Loucy (cell line): Measurements from ENCODE around the gene MYL7.

Experiments
- EZH2phosphoT487 ChIP-seq: fragments of 200-600 bp; IDR thresholded peaks from 2 replicates; pipeline ENCODE4 v1.6.1; 2018; ENCODE audit warnings: antibody characterized with exemption, mild to moderate bottlenecking, moderate library complexity, borderline replicate concordance
- TF ChIP-seq, protein P1 (sequence below): fragments of 200-600 bp; sonication (generic); conservative IDR thresholded peaks from 2 replicates; pipeline ENCODE4 v1.5.1; 2014; ENCODE audit warnings: mild to moderate bottlenecking, antibody characterized with exemption, low read length

DNA sequence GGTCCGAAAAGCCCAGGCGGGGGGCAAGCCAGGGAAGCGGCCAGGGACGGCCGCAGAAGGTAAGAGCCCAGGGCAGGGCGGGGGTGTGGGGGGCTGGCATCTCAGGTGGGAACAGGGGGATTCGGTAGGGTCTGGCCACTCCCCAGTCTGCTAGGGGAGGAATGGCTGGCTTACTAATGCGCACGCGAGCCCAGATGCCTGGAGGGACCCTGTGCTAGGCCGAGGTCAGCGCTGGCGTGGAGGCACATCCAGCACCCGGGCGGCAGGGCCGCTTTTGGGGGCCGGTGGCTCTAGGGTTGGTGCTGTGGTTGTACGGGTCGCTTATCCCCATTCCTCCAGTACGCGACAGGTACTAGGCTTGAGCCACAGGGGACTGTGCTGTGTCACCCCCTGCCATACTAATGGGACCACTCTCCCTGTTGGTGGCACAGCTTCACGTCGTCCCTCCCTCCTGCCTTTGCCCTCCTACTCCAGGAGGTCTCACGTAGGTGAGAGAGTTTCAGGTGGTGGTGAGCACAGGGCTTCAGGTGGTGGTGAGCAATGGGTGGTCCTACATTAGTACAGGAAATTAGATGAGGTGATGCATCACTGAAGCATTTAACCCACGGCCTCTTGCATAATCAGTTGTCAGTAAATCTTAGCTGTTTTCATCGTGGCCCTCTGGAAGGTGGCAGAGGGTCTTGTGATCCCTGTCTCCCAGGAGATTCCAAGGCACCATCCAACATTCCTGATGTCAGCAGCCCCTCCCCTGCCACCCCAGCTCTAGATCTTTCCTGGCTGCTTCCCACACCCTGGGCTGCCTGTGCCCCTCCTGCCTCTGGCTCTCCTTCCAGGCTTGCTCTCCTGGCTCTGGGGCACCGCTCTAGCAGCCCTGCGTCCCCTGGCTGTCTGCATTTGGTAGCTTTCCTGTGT, 36.0 kb downstream of the MYL7 start:
- TF ChIP-seq, protein P1, sequence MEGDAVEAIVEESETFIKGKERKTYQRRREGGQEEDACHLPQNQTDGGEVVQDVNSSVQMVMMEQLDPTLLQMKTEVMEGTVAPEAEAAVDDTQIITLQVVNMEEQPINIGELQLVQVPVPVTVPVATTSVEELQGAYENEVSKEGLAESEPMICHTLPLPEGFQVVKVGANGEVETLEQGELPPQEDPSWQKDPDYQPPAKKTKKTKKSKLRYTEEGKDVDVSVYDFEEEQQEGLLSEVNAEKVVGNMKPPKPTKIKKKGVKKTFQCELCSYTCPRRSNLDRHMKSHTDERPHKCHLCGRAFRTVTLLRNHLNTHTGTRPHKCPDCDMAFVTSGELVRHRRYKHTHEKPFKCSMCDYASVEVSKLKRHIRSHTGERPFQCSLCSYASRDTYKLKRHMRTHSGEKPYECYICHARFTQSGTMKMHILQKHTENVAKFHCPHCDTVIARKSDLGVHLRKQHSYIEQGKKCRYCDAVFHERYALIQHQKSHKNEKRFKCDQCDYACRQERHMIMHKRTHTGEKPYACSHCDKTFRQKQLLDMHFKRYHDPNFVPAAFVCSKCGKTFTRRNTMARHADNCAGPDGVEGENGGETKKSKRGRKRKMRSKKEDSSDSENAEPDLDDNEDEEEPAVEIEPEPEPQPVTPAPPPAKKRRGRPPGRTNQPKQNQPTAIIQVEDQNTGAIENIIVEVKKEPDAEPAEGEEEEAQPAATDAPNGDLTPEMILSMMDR, result no peak
- no peak for TF ChIP-seq EZH2phosphoT487
